NCI-H526 treated with DMSO at 0.1 percent for 48 hours (cell line): ENCODE results near the gene AGXT.

Experiments
- DNase-seq: peaks from one replicate; lab custom pipeline; 2025; lab: John Stamatoyannopoulos, UW

AGXT gene

GRCh38 chr2:240869956-240870875 is 1.6 kb downstream of the AGXT start:
- no peak for DNase-seq

DNA sequence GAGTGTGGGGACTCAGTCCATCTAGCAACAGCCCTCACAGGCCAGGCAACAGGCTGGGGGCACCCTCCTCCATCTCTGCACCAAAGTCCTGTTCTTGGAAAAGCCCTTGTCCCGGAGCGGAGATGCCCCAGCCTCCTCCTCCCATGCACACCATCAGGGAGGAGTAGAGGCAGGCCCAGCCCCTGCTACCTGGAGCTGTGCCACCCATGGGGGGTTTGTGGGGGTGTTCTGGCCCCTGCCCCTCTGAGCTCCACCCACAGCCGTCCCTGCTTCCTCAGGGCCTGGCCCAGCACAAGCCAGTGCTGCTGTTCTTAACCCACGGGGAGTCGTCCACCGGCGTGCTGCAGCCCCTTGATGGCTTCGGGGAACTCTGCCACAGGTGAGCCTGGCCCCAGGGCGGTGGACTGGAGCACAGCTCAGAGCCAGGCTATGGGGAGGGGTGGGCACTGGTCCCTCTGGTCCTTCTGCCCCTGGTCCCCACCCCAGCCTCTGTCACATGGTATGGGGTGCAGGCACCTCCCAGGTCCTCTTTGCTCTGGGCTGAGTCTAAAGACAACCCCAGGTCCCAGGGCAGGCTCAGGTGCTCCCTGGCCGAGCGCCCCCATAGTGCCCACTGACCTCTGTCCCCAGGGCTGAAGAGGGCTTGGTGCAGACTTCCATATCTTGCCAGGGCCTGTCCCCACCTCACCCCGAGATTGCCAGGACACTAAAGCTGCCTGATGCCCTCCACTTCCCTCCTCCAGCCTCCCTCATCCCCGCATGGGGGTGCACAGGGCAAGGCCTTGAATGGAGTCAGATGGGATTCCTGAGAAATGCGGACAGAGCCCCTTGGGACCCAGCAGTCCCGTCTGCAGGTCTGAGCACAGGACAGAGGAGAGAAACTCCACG is 2.7 kb downstream of the AGXT start:
- DNase-seq = no peak

GRCh38 chr2:240872317-240873097 is 3.9 kb downstream of the AGXT start:
- no peak for DNase-seq

DNA sequence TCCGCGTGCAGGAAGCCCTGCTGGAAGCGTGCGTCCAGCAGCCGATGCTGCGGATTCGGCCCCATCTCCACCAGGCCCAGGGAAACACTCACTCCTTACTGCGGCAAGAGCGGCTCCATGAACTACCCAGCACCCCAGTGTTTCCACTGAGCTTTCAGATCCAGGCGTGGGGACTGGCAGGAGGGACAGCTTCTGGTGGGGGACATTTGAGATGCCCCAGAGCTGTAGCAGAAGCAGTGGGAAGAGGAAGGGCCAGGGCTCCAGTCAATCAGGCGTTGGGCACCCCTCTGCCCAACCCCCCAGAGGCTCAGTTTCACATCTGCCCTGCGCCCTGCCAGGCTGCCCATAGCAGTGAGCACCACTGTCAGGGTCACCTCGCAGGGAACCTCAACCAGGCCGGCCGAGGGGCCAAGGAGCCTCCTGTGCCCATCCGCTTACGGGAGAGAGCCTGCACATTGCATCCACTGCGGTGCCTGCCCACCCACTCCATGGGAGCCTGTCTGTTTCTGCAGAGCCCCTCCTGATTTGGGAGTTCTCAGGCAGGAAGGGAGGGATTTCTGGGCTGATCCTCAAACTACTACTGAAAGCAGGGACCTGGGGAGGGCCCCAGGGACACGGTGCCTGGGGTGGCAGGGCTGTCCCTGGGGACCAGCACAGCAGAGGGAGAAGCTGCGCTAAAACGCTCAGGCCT is 4.6 kb downstream of the AGXT start:
- DNase-seq = no peak

GRCh38 chr2:240873805-240874714 is 5.4 kb downstream of the AGXT start:
- no peak for DNase-seq

- DNase-seq = no peak
These were observed 6.1 kb downstream of the AGXT start for GRCh38 chr2:240874715-240875227.

DNA sequence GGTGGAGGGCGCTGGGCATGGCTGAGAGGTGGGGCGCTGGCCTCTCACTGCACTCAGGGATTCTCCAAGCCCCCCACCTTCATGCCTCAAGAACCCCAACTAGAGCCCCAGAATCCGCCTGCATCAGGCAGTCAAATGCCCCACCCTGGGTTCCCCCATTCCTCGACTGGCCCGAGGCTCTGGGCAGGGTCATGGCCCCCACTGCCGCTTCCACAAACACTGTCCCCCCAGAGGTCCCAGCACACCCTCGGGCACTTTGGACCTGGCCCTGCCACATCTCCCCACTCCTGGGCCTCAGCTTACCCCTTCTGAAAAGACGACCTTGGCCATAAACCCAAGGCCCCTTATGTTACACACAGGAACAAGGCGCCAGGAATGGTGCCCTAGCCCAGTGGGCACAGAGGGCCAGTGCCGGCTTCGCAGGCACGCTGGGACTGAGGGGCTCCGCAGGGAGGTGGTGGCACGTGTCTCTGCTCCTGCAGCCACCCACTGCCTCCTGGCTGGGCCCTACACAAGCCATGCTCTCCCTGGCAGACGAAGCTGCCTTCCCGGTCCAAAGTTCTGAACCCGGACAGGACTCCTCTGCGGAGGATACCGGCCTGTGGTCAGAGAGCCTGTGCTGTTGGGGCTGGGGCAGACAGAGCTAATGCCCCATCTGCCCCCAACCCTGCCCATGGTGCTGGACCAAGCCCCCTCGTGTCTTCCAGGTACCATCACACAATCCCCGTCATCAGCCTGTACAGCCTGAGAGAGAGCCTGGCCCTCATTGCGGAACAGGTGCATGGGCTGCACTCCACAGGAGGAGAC is 6.8 kb downstream of the AGXT start:
- DNase-seq = no peak

DNA sequence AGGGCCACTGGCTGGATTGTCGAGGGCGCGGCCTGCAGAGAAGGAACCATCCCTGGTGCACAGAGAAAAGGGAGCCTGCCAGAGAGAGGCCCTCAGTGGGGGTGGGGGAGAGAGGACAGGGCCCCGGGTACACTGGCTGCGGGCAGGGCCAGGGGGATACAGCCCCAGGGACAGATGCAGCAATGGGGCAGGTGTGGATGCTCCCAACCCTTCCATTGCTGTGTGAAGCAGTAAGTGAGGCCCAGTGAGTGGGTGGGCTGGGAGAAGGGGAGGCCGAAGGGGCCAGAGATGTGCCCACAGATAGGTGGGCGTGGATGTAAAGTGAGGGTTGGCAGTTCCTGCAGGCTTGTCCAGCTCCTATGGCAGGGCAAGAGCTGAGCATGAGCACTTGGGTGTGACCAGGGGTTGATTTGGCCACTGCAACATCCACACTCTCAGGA is 7.4 kb downstream of the AGXT start:
- no peak for DNase-seq

GRCh38 chr2:240876475-240877251 is 8.0 kb downstream of the AGXT start:
- DNase-seq = no peak

DNA sequence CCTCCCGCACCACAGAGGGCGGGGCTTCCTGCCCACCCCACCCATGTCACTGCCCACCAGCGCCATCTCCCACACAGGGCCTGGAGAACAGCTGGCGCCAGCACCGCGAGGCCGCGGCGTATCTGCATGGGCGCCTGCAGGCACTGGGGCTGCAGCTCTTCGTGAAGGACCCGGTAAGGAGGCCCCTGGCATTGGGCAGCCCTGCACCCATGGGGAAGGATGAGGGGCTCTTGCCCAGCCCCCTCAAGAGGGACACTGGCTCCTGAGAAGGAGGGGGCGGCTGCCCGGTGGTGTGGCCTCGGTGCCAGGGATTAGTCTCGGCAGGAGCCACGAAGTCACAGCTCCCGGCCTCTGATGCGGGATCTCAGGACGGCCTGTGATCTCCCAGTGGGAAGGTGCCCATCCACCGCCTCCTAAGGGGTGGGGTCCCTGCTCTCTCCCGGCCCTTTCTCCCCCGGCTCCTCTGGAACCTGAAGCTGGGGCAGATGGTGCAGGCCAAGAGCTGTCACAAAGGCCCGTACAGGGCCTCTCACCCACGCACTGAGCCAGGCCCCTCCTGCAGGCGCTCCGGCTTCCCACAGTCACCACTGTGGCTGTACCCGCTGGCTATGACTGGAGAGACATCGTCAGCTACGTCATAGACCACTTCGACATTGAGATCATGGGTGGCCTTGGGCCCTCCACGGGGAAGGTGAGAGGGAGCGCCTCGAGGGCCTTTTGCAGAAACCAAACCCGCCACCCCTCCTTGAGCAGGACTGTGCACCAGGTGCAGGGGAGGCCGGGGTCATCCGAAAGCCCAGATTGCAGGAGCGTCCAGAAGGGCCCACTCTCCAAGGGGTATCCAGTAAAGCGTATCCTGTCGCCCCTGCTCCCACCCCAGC is 9.1 kb downstream of the AGXT start:
- DNase-seq = no peak

DNA sequence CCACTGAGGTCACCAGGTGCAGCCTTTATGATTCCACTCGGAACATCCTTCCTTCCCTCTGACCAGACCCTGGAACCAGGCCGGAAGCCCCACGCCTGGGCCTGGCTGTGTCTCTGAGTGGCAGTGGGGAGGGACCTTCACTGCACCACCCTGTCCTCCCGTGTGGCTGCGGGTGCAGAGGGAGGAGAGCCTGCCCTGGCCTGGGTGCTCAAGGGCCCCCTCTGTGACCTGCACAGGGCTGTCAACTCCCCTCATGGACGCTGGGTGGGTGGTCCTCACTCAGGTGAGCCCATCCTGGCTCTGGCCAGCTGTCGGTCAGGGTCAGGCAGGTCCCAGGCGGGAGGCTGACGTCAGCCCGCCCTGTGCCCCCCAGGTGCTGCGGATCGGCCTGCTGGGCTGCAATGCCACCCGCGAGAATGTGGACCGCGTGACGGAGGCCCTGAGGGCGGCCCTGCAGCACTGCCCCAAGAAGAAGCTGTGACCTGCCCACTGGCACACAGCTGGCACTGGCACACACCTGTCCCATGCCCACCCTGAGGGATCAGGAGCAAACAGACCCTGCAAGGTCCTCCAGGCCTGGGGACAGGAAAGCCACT is 9.8 kb downstream of the AGXT start:
- DNase-seq = no peak

GRCh38 chr2:240879105-240879504 is 10.5 kb downstream of the AGXT start:
- DNase-seq = no peak

GRCh38 chr2:240881913-240882312 is 13.3 kb downstream of the AGXT start:
- DNase-seq = no peak

GRCh38 chr2:240884221-240884620 is 15.6 kb downstream of the AGXT start:
- no peak for DNase-seq

GRCh38 chr2:240884745-240885144 is 16.1 kb downstream of the AGXT start:
- no peak for DNase-seq

DNA sequence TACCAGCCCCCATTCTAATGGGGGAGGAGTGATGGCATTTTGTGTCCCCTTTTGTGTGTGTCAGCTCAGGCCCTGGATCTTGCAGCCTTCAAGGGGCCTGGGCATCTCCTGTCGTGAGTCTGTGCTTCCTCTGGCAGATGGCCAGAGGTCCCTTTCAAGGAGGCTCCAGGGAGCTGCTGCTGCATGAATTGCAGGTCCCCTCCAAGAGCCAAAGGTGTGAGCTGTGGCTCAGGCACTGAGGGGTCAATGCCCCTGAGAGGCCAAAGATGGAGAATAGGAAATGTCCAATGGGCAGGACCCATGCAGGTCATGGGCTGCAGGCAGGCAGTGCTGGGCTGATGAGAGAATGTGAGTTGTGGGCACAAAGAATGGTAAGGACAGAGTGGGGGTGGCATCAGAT is 16.9 kb downstream of the AGXT start:
- no peak for DNase-seq

GRCh38 chr2:240886023-240886565 is 17.5 kb downstream of the AGXT start:
- DNase-seq = no peak
